LHCN-M2 (cell line): ENCODE data around the gene DUOX1. TPM values are rescaled to one million over a fixed set of nuclear protein-coding genes. Genes with fewer than 3 reads are reported as not detected.

ENCODE experiments used
- DNase-seq: peaks from one replicate; pipeline ENCODE4 v3.0.0-alpha.2; 2012; ENCODE audit warnings: low read depth
- total RNA-seq: library from RNA; depleted of rRNA; stranded (reverse); fragments of >200 nt; gene quantifications from 2 replicates; pipeline ENCODE4 v1.2.3, GENCODE V29; 2014

DUOX1 gene
- total RNA-seq, 1 experiment from 2014 or later, result 0.06 TPM

DNA sequence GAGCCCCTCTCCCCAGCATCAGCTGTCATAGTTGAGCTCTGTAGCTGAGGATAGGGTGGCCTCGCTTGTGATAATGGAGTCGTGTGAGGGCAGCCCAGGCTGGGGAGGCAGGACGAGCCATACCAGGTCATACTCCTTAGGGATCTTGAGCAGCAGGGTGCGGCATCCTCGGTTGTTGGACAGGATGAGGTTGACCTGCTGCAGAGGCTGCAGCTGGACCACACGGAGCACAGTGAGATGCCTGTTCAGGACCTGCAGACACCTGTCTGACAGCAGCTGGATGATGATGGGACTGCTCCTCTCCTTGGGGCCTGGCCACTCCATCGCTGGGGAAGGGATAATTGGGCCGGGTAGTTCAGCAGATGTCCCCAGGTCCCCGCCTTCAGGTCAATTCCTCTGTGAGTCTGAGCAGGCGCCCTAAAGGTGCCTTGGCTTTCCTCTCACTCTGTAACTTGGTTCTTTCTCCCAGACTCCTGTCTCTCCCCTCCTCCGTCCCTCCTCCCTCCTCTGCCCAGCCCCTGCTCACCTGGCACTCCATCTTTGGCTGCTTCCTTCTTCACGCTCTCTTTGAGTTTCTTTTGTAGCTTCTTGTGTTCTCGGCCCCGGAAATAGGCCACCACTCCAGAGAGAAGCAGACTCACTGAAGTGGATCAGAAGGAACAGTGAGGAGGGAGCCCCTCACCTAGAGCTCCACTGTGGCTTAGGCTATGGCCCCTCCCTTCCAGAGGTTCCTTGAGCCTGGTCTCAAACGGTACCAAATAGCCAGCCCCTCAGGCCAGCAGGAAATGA, 23.6 kb upstream of the DUOX1 start:
- no peak for DNase-seq

DNA sequence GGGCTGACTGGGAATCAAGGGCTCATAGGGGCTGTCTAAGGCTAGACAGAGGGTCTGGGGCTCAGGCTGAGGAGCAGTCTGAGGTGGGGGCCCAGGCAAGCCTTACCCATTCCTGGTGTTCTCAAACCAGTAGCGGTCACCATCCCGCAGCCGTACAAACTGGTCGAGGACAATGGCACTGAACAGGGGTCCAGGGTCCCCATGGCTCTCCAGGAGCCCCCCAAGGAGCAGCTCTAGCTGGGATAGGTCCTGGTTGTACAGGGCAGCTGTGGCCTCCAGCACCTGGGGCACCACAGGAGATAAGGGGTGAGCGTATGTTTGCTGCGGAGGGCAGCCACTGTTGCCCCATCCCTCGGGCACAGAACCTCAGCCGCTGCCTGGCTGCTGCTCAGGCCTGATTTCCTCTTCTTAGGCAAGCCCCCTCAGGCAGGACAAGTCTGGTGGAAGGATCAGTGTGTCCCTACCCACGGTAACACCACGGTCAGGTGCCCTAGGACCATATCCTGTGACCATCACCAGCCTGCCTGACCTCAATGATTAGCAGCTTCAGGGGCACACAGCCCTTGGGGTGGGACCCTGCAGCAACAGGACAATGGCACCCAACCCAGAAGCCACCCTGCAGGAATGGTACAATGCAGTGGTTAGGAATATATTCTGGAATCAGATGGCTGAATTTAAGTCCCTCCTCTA, 21.7 kb upstream of the DUOX1 start:
- no peak for DNase-seq

DNA sequence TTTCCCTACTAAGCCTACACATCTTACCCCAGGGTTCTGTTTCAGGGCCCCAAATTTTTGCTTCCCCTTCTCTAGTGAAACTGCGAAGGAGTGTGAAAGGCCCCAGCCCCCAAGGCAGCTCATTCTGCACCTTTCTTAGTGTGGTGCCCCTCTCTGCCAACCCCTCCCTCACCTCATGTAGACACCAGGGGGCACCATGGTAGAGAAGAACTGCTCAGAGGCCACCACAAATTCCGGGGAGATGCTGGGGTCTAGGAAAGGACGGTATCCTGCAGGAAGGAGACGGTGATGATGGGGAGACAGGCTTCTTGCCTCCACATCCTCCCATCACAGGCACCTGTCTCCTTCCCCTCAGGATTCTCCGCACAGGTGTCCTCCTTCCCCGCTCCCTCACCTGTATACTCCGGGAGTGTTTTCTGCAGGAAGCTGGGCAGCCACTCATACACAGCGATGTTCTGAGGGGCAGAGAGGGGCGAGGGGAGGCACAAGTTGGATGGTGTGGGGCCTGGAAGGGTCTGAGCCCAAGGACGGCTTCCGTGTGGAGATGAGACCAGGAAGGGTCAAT, 19.5 kb upstream of the DUOX1 start:
- no peak for DNase-seq

DNA sequence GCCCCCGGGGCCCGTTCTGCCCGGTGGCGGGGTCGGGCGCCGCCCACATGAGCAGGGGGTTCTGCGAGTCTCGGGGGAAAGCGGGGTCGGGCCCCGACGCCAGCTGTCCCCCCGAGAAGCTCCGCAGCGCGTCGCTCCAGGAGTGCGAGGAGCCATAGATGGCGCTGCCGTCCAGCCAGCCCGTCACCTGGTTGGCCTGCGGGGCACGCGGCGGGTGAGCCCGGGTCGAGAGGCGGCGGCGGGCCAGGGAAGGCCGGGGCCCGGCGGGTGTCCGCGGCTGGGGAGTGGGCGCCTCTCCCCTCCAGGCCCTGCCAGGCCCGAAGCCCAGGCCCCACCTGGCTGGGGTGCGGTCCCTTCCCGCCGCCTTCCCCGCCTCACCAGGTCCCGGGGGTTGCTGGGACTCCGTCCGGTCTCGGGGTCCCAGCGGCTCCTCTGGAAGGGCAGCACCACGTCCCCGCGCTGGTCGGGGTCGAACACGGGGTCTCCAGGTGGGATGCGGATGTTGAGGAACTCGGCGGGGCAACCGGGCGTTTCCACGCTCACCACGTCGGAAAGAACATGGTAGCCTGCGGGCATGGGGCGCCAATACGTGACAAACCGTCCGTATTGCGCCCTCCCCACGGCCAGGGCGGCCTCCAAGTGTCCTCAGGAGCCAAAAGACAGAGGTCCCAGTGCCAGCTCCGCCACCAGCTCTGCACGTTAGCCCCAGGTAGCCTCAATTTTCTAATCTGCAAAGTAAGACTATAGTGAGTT, 18.2 kb upstream of the DUOX1 start:
- DNase-seq, result no peak

DNA sequence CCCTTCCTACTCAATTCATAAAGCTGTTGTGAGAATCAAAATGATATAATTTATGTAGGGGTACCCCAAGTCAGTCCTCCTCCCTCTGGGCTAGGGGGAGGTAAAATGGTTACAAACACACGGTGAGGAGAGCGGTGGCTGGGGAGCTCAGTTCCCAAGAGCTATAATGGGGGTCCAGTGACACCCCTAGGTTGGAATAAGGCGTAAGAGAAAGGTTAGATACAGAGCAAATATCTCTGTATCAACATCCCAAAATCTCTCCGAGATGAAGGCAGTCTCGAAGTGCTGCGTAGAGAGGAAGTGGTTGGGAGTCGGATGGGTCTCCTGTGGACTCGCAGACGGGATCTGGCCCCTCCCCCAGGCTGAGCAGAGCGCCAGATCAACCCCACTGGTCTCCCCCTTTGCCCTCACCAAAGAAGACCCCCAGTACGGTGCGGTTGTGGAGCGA, 17.6 kb upstream of the DUOX1 start:
- DNase-seq, result no peak

DNA sequence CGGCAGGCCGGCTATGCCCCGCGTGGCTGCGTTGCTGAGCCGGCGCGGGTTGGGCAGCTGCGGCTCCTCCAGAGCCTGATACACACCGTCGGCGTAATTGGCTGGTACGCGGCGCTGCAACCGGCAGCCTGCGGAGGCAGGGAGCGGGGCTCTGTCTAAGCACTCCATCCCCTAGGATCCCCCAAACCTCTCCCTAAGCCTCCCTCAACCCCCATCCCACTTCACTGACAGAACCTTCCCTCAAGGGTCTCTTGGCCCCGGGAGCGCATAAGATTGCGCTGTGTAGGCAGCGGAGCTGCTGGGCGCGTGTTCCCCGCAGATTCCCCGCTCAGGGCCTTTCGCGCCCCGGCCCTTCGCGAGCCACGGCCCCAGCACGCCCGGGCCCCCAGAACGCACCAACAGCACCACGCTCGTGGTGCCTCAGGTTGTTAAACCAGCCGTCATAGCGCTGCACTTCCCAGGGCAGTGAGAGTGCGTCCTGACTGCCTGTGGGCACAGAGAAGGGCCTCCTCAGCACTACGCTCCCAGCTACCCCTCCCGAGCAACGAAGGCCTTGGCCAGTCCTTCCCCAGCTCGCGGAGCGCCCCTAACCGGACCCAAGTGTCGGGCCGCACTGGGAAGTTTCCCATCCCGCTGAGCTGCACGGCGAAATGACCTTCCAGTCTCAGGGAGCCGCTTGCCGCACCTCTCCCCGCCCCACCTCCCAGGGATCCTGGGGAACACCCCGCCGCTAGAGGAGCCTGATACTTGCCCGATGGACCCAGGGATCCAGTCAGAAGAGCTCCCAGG, 17.0 kb upstream of the DUOX1 start:
- no peak for DNase-seq

DNA sequence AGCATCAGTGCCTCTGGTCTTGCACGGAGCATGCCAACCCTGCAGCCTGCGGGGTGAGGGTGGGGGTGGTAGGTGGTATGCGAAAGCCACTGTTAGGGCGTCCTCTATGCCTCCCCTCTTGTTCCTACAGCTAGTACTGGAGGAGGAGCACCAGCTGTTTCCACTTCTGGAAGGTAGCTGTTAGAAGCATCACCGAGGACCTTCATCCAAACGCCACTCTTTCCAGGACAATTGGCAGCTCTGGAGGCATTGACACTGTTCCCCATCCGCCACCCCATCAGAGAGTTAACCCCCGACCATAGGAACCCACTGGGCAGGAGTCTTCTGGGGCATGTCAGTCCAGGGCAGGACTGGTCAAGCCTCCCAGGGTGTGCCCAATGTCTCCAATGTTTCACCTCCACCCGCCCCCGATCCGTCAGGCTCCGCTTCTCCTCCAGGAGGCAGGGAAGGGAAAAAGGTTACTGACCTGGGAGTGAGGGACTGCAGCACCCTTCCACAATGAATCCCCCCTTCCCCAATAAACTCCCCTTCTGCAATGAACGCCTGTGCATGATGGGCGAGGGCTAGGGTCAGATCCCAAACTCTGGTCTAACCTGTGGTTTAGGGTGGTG, 16.3 kb upstream of the DUOX1 start:
- DNase-seq, result no peak

DNA sequence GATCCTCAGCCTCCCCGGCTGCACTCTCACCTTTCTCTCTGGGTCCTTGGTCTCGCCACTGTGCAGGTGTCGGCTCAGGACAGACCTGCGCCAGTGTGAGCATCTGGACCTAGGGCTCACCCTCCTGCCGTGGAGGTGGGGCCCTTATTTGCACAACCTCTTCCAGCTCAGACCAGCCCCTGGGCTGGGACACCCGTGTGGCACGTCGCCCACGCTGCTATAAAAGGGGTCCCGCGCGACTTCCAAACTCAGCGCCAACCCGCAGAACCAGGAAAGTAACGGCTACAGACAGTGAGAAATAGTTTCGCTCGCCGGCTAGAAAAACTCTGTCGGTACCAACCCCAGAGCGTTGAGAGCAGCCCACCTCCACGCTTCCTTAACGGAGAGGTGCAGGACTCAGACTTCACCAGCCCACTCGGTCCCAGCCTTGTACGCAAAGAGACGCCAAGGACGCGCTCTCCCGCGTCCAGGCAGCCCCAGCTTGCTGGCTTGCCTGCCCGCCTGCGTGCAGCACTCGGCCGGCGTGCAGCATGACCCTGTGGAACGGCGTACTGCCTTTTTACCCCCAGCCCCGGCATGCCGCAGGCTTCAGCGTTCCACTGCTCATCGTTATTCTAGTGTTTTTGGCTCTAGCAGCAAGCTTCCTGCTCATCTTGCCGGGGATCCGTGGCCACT, 15.6 kb upstream of the DUOX1 start, which contains the start of the genes DUOX2 and DUOXA2:
Gene DUOX2, minus strand, starts transcription at position 97 of the 675 bp plus-strand sequence. CDS start 761 bp downstream, outside the sequence.
Gene DUOXA2, plus strand, starts transcription at position 251 of the 675 bp plus-strand sequence. Its CDS starts 280 bp downstream, at position 531.
- DNase-seq, result no peak

DNA sequence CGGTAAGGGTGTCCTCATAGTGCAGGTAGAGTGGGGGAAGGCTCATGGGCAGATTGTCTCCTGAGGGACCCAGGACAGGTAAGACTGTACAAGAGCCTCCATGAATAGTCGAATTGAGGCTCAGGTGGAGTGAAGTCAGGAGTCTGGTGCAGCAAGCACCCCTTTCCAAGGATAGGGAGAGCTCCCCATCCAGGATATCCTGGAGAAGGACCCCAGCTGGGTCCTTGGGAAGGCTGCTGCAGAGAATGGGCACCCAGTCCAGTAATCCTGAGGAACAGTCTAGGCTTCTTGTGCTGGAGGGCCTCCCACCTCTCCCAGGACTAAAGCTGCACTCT, 15.1 kb upstream of the DUOX1 start:
- DNase-seq, result no peak

DNA sequence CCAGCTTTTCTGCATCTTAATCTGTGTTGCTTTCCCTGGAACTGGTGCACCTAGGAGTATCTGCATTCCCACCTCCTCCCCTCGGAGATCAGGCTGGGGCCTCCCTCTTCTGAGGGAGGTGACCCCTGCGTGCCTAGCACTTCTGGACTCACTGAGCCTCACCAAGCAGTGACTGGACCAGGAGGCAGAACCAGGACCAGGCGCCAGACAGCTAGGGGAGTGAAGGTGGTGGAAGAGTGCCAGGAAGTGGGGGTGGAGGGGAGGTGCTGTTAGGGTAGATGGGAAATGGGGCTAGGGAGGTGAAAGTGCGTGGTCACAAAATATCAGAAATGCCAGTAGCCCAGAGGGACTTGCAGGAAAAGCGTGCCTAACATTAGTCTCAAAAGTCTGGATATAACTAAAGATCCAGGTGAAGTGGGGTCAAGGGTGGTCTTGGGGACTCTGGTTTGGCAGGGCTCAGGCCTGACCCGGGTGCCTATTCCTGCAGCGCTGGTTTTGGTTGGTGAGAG, 14.4 kb upstream of the DUOX1 start:
- DNase-seq, result no peak

DNA sequence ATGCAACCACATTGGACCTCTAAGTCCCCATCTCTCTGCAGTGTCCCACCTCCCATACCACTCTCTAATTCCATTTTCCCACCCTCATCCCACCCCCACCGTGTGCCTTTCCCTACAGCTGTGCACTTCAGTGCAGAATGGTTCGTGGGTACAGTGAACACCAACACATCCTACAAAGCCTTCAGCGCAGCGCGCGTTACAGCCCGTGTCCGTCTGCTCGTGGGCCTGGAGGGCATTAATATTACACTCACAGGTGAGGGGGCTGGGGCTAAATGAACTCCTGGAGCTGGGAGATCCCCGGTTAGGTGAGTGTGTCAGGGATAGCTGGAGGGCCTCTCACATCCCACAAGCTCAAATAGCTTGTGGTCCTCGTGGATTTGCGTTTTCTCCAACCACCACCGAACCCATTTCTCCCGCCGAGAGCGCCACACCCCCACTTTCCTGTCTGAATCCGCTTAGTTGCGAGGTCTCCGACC, 13.8 kb upstream of the DUOX1 start:
- no peak for DNase-seq

DNA sequence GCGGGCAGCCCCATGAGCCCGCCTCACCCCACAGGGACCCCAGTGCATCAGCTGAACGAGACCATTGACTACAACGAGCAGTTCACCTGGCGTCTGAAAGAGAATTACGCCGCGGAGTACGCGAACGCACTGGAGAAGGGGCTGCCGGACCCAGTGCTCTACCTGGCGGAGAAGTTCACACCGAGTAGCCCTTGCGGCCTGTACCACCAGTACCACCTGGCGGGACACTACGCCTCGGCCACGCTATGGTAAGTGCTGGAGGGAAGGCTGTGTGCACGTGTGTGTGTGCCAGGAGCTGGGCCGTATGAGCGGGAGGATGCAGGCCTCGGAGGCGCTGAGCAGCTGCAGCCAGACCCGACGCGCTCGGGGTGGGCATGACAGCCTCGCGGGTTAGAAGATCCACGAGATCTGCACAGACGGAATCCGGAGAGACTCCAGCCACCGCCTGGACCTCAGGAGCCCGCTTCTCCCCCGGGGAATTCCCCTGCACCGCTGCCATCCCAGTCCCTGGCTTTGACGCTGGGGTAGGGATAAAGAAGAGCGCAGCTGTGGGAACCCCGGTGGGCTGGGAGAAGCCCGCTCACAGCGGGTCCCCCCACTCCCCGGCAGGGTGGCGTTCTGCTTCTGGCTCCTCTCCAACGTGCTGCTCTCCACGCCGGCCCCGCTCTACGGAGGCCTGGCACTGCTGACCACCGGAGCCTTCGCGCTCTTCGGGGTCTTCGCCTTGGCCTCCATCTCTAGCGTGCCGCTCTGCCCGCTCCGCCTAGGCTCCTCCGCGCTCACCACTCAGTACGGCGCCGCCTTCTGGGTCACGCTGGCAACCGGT, 13.1 kb upstream of the DUOX1 start:
- no peak for DNase-seq

DNA sequence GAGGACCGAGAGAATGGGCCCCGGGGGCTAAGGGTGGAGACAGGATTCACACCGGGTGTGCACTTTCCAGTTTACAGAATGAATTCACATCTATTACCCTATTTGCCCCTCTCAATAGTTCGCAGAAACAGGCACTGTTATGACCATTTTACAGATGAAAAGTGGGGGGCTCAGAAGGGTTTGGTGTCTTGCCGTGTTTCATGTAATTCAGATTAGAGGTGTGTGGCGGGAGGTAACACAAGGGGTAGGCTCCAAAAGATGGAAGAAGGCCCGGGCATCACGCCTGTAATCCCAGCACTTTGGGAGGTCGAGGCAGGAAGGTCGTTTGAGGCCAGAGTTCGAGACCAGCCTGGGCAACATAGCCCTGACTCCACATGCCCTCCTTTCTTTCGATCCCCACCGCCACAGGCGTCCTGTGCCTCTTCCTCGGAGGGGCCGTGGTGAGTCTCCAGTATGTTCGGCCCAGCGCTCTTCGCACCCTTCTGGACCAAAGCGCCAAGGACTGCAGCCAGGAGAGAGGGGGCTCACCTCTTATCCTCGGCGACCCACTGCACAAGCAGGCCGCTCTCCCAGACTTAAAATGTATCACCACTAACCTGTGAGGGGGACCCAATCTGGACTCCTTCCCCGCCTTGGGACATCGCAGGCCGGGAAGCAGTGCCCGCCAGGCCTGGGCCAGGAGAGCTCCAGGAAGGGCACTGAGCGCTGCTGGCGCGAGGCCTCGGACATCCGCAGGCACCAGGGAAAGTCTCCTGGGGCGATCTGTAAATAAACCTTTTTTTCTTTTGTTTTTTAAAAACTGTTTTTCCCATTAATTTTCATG, 12.3 kb upstream of the DUOX1 start:
- no peak for DNase-seq

DNA sequence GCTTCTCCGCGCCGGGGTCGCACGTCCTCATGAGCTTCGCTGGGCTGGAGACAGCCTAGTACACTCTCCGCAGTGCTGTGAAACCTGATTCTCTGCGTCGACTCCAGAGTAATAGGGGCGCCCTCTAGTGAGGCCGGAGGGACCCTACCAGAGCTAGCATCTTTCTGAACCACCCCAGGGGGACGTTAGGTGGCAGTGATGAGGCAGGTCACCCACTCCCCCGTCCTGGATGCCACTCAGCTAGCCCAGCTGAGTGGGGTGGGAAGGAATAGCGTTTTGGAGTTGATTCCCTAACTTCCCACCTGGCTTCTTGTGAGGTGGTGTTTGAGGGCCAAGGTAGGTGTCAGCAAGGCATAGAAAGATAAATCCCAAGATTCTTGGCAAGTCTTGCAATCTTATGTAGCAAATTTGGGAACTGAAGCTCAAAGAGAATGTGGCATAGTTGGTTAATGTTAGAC, 11.6 kb upstream of the DUOX1 start:
- peak; percentile 82 for DNase-seq

DNA sequence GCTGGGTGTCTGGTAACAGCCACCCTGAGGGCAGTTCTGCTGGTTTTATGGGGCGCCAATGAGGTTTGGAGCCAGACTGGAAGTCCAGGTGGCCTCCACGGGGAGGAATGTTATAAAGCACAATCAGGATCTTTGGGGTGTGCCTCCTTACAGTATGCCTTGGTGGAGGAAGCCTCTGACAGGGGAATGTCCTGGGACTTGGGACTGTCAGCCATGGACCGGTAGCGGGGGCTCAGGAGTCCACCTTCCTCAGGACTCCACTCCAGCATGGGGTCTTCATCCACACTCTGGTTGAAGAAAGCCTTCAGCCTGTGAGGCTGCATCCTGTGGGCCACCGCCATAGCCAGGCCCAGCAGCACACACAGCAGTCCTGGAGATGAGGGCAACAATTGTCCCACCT, 10.8 kb upstream of the DUOX1 start:
- no peak for DNase-seq

DNA sequence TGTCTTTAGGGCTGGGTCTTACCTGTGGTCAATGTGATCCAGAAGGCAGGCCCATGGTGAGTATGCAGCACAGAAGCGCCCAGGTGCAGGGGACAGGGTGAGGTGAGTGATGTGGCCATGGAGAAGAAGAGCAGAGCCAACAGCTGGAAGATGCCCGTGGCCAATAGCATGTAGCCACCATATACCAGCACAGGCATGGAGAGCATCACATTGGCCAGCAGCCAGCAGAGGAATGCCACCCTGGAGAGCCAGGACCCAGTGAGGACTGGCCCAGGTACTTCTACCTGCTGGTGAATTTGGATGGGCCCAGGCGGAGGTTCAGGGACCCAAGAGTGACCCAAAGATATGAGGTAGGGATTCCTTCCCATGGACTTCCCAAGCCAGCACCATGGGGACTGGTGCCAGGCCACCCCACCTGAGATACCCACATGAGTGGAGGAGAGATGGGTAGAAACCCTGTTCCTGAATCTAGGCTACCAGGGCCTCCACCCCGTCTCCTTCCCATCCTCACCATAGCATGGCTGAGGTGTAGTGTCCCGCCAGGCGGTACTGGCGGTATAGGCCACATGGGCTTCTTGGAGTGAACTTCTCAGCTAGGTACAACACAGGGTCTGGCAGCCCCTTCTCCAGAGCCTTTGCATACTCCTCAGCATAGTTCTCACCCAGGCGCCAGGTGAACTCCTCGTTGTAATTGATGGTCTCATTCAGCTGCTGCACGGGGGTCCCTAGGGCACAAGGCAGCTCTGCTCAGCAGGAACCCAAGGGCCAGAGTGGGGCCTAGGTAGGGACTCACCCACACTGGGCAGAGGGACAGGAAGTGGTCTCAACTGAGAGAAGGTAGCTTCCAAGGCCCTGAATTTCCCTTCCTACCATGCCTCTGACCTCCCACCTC, 9.5 kb upstream of the DUOX1 start:
- no peak for DNase-seq

DNA sequence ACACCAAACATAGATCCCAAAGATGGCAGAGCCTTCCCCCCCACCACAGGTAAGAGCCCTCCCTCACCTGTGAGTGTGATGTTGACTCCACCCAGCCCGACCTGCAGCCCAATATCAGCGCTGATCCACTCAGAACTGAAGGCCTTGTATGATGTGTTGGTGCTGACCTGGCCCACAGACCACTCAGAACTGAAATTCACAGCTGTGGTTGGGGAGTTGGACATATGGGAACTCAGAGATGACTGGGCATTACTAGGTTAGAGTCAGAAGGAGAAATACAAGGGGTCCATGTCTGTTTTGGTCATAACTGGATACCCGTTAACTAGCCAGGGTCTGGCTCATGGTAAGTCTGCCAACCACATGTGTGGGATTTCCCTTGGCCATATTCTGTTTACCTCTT, 8.8 kb upstream of the DUOX1 start:
- no peak for DNase-seq
